ENCODE results near the gene ARVCF. TPM values are rescaled to one million over a fixed set of nuclear protein-coding genes. Genes with fewer than 3 reads are reported as not detected.

Gene ARVCF
- total and polyA plus RNA-seq, 9 of the 15 experiments (the other 6 are each of a cell fraction or from before 2014, with no cell fraction given): 0.03 to 97.4 (median 15.6) TPM

DNA sequence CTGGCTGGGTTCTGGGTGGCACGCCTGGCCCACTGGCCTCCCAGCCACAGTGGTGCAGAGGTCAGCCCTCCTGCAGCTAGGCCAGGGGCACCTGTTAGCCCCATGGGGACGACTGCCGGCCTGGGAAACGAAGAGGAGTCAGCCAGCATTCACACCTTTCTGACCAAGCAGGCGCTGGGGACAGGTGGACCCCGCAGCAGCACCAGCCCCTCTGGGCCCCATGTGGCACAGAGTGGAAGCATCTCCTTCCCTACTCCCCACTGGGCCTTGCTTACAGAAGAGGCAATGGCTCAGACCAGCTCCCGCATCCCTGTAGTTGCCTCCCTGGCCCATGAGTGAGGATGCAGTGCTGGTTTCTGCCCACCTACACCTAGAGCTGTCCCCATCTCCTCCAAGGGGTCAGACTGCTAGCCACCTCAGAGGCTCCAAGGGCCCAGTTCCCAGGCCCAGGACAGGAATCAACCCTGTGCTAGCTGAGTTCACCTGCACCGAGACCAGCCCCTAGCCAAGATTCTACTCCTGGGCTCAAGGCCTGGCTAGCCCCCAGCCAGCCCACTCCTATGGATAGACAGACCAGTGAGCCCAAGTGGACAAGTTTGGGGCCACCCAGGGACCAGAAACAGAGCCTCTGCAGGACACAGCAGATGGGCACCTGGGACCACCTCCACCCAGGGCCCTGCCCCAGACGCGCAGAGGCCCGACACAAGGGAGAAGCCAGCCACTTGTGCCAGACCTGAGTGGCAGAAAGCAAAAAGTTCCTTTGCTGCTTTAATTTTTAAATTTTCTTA is 47.3 kb downstream of the ARVCF start (continued):
- TF ChIP-seq ZNF695 (CRISPR knock-in tag; IDR thresholded peaks at IDR 0.05) (0 out of 2 replicates have a peak, but pooled peaks have one; percentile 76), ZBTB17 (CRISPR knock-in tag; IDR thresholded peaks at IDR 0.05) (0 out of 2 replicates have a peak, but pooled peaks have one; percentile 17), RB1 (IDR thresholded peaks at IDR 0.05; ENCODE audit: low read depth) (0 out of 2 replicates have a peak, but pooled peaks have one; percentile 33), ZNF583 (CRISPR knock-in tag; IDR thresholded peaks at IDR 0.05) (peak; percentile 51; the same call in 1 of the 2 replicates), TAL1 (IDR thresholded peaks at IDR 0.05) (no peak), MTA2 (IDR thresholded peaks at IDR 0.05; ENCODE audit: low read depth) (no peak), PML (IDR thresholded peaks at IDR 0.05; ENCODE audit: low read length) (peak; percentile 8; the same call in 1 of the 2 replicates)
- TF ChIP-seq, protein P1, sequence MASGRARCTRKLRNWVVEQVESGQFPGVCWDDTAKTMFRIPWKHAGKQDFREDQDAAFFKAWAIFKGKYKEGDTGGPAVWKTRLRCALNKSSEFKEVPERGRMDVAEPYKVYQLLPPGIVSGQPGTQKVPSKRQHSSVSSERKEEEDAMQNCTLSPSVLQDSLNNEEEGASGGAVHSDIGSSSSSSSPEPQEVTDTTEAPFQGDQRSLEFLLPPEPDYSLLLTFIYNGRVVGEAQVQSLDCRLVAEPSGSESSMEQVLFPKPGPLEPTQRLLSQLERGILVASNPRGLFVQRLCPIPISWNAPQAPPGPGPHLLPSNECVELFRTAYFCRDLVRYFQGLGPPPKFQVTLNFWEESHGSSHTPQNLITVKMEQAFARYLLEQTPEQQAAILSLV (tag; IDR thresholded peaks at IDR 0.05): no peak
- TF ChIP-seq, protein P2, sequence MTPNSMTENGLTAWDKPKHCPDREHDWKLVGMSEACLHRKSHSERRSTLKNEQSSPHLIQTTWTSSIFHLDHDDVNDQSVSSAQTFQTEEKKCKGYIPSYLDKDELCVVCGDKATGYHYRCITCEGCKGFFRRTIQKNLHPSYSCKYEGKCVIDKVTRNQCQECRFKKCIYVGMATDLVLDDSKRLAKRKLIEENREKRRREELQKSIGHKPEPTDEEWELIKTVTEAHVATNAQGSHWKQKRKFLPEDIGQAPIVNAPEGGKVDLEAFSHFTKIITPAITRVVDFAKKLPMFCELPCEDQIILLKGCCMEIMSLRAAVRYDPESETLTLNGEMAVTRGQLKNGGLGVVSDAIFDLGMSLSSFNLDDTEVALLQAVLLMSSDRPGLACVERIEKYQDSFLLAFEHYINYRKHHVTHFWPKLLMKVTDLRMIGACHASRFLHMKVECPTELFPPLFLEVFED (CRISPR knock-in tag; conservative IDR thresholded peaks at IDR 0.05): peak; percentile 77; the same call in 1 of the 2 replicates
- TF ChIP-seq, protein P3, sequence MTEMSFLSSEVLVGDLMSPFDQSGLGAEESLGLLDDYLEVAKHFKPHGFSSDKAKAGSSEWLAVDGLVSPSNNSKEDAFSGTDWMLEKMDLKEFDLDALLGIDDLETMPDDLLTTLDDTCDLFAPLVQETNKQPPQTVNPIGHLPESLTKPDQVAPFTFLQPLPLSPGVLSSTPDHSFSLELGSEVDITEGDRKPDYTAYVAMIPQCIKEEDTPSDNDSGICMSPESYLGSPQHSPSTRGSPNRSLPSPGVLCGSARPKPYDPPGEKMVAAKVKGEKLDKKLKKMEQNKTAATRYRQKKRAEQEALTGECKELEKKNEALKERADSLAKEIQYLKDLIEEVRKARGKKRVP (CRISPR knock-in tag; IDR thresholded peaks at IDR 0.05): peak; percentile 64; the same call in 1 of the 2 replicates
- TF ChIP-seq, protein P4, sequence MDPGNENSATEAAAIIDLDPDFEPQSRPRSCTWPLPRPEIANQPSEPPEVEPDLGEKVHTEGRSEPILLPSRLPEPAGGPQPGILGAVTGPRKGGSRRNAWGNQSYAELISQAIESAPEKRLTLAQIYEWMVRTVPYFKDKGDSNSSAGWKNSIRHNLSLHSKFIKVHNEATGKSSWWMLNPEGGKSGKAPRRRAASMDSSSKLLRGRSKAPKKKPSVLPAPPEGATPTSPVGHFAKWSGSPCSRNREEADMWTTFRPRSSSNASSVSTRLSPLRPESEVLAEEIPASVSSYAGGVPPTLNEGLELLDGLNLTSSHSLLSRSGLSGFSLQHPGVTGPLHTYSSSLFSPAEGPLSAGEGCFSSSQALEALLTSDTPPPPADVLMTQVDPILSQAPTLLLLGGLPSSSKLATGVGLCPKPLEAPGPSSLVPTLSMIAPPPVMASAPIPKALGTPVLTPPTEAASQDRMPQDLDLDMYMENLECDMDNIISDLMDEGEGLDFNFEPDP (CRISPR knock-in tag; IDR thresholded peaks at IDR 0.05): peak; percentile 69; the same call in 1 of the 2 replicates

Data from K562 (cell line).